Parathyroid adenoma (tissue), 2 donors: ENCODE results near the gene KCNH1.

ENCODE experiments used
- H2AFZ ChIP-seq: fragments of 300-600 bp; sonication (generic); one replicate; pipeline ENCODE4 v1.7.0; 2017; ENCODE audit warnings: antibody characterized with exemption, mild to moderate bottlenecking
- H3K27ac ChIP-seq: fragments of 300-600 bp; sonication (generic); one replicate; pipeline ENCODE4 v1.7.0; 2017
- H3K27me3 ChIP-seq: fragments of 300-600 bp; sonication (generic); one replicate; pipeline ENCODE4 v1.7.0; 2017; ENCODE audit warnings: low read length; ENCODE audit not compliant: control insufficient read depth, insufficient read depth
- H3K36me3 ChIP-seq: fragments of 300-600 bp; sonication (generic); one replicate; pipeline ENCODE4 v1.7.0; 2017; ENCODE audit warnings: low read length; ENCODE audit not compliant: control insufficient read depth, insufficient read depth
- H3K4me1 ChIP-seq: fragments of 300-600 bp; sonication (generic); one replicate; pipeline ENCODE4 v1.7.0; 2017; ENCODE audit warnings: control low read depth
- H3K4me2 ChIP-seq: fragments of 300-600 bp; sonication (generic); one replicate; pipeline ENCODE4 v1.7.0; 2017; ENCODE audit warnings: low read length
- H3K4me3 ChIP-seq: fragments of 300-600 bp; sonication (generic); one replicate; pipeline ENCODE4 v1.7.0; 2017; ENCODE audit warnings: low read depth, low read length
- H3K79me2 ChIP-seq: fragments of 300-600 bp; sonication (generic); one replicate; pipeline ENCODE4 v1.7.0; 2017; ENCODE audit warnings: control low read depth
- H3K9ac ChIP-seq: fragments of 300-600 bp; sonication (generic); one replicate; pipeline ENCODE4 v1.7.0; 2017; ENCODE audit warnings: mild to moderate bottlenecking
- H3K9me3 ChIP-seq: fragments of 300-600 bp; sonication (generic); one replicate; pipeline ENCODE4 v1.7.0; 2017; ENCODE audit warnings: low read length; ENCODE audit not compliant: control insufficient read depth
- TF ChIP-seq, protein P1 (sequence below): fragments of 300-600 bp; sonication (generic); IDR thresholded peaks from one replicate; pipeline ENCODE4 v1.7.0; 2017; ENCODE audit warnings: antibody characterized with exemption, mild to moderate bottlenecking
- donor health status: primary hyperparathyroidism.

KCNH1 gene

DNA sequence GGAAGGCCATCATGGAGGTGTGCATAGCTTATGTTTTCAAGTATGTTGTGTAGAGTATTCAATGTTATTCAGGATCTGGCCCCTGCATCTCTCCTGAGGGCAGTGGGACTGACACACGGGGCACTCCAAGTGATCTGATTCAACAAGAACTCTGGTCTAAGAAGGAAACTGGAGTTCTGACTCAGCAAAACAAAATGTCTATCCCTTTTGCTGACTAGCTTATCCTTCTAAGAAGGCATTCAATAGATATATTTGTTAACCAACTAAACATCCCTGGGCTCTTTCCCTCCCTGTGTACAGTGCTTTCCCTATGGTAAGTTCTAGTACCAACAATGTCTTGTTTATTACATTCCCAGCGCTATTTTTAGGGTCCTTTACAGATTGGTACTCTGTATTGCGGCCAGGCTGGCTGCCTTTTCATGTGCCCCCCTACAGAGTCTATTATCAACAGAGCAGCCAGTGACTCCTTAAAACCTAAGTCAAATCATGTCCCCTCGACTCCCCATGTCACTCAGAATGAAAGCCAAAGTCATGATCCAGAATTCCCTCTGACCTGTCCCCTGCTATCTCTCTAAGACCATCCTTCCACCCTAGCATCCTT is 304.9 kb downstream of the KCNH1 start:
- H3K27ac ChIP-seq = no peak overlapping the region
- TF ChIP-seq, protein P1, sequence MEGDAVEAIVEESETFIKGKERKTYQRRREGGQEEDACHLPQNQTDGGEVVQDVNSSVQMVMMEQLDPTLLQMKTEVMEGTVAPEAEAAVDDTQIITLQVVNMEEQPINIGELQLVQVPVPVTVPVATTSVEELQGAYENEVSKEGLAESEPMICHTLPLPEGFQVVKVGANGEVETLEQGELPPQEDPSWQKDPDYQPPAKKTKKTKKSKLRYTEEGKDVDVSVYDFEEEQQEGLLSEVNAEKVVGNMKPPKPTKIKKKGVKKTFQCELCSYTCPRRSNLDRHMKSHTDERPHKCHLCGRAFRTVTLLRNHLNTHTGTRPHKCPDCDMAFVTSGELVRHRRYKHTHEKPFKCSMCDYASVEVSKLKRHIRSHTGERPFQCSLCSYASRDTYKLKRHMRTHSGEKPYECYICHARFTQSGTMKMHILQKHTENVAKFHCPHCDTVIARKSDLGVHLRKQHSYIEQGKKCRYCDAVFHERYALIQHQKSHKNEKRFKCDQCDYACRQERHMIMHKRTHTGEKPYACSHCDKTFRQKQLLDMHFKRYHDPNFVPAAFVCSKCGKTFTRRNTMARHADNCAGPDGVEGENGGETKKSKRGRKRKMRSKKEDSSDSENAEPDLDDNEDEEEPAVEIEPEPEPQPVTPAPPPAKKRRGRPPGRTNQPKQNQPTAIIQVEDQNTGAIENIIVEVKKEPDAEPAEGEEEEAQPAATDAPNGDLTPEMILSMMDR = no peak
- no peak overlapping the region for H2AFZ ChIP-seq
- H3K4me3 ChIP-seq = no peak overlapping the region
- H3K4me2 ChIP-seq = no peak overlapping the region
- no peaks in the 10 kb centered on the region for H3K36me3 ChIP-seq
- H3K9me3 ChIP-seq = no peaks in the 10 kb centered on the region
- no peaks in the 10 kb centered on the region for H3K79me2 ChIP-seq
- H3K27me3 ChIP-seq = no peaks in the 10 kb centered on the region
- no peaks in the 10 kb centered on the region for H3K4me1 ChIP-seq
- no peak overlapping the region for H3K9ac ChIP-seq

DNA sequence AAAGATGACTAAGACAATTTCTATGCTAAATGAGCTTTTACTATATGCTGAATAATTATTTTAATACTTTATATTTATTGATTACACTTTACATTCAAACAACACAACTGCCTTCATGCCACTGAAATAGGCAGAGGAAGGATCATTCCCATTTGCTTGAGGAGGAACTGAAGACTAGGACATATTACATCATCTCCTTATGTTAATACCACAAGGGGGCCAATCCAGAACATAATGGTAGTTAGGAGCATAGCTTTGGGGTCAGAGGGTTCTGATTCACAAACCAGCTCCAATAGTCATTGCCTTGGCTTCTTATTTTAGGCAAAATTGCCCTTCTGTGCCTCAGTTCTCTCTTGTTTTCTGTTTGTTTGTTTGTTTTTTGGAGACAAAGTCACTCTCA is 306.5 kb downstream of the KCNH1 start:
- Histone ChIP-seq H3K4me2 (no peak overlapping the region), H3K9ac (no peak overlapping the region), H3K27ac (no peak overlapping the region), H3K4me1 (no peaks in the 10 kb centered on the region), H3K9me3 (no peaks in the 10 kb centered on the region), H3K4me3 (no peak overlapping the region), H3K36me3 (no peaks in the 10 kb centered on the region), H3K79me2 (no peaks in the 10 kb centered on the region), H3K27me3 (no peaks in the 10 kb centered on the region), H2AFZ (no peak overlapping the region)
- TF ChIP-seq, protein P1 = no peak

DNA sequence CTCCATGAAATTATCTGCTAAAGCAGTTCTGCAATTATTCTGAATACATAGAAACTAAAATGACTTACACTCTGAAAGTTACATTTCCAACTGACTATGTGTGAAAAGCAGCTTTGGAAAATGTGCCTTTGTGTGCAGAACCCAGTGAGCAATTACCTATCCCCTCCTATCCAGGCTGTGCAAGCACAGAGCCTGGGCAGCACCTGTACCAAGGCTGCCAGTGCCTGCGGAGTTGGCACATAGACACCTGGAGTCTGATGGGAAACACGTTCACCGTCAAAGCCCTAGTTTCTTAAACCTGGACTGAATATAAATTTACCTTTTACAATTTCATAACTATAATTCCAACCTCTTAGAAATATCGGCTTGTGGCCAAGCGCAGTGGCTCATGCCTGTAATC is 307.3 kb downstream of the KCNH1 start:
- no peak overlapping the region for H3K4me2 ChIP-seq
- no peak overlapping the region for H3K27ac ChIP-seq

DNA sequence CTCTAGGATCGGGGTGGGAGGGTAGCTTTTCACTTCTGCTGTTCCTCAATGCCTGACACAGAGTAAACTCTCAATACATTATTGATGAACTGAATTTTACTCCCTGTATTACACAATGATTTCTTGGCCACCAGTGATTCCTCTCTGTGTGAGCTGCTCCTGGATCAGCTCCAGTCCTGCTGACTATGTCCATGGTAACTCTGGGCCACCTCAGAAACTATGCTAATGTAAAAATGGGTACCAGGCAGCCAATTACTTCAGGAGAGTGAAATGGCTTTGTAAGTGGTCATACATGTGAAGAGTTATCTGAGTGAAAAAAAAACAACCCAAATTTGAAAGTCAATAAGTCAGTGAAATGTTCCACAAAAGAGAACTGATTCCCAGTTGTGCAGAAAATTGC is 311.0 kb downstream of the KCNH1 start:
- Histone ChIP-seq H3K27me3 (no peaks in the 10 kb centered on the region), H3K27ac (no peak overlapping the region), H3K79me2 (no peaks in the 10 kb centered on the region), H3K4me3 (no peak overlapping the region), H3K9me3 (no peaks in the 10 kb centered on the region), H2AFZ (no peak overlapping the region), H3K4me1 (no peaks in the 10 kb centered on the region), H3K4me2 (no peak overlapping the region), H3K9ac (no peak overlapping the region), H3K36me3 (no peaks in the 10 kb centered on the region)
- TF ChIP-seq, protein P1 = no peak

More for the DNA sequence above, 307.3 kb downstream of the KCNH1 start:
- Histone ChIP-seq H3K9ac (no peak overlapping the region), H3K36me3 (no peaks in the 10 kb centered on the region), H3K27me3 (no peaks in the 10 kb centered on the region), H3K9me3 (no peaks in the 10 kb centered on the region), H3K79me2 (no peaks in the 10 kb centered on the region), H2AFZ (no peak overlapping the region), H3K4me3 (no peak overlapping the region), H3K4me1 (no peaks in the 10 kb centered on the region)
- TF ChIP-seq, protein P1 = no peak

DNA sequence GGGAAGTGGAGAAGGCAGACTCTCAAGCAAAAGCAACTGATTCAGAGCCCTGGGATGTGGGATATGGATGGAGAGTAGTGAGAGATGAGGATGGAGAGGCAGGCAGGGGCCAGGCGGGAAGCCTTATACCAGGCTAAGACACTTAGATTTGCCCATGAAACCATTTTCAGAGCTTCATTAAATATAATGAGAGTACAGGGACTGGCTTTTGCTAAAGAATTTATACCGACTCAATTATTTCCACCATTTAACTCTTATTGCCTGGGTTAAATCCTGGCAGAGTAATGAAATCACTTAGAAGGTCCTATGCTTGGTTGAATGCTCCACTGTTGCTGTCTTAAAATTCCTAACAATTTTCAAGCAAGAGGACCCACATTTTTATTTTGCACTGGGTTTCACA is 311.7 kb downstream of the KCNH1 start:
- Histone ChIP-seq H3K9me3 (no peaks in the 10 kb centered on the region), H3K79me2 (no peaks in the 10 kb centered on the region), H3K27ac (no peak overlapping the region), H3K36me3 (no peaks in the 10 kb centered on the region), H3K4me2 (no peak overlapping the region), H3K4me1 (no peaks in the 10 kb centered on the region), H3K27me3 (no peaks in the 10 kb centered on the region), H2AFZ (no peak overlapping the region), H3K9ac (no peak overlapping the region), H3K4me3 (no peak overlapping the region)
- TF ChIP-seq, protein P1 = no peak
